COLO668 (cell line): ENCODE data around the gene OVAAL.

ENCODE experiments used
- DNase-seq: peaks from one replicate; lab custom pipeline; 2025; ENCODE audit not compliant: unreplicated experiment; lab: John Stamatoyannopoulos, UW

Gene OVAAL

GRCh38 chr1:180558664-180559063 is at the start of gene OVAAL:
OVAAL (plus strand) TSS chr1:180558964.
- DNase-seq = no peak

- no peak for DNase-seq
Measured at GRCh38 chr1:180510882-180511281, 47.9 kb upstream of the OVAAL start.

GRCh38 chr1:180513531-180513930 is 45.2 kb upstream of the OVAAL start:
- DNase-seq = no peak

GRCh38 chr1:180515364-180515763 is 43.4 kb upstream of the OVAAL start:
- no peak for DNase-seq

GRCh38 chr1:180515857-180516388 is 42.8 kb upstream of the OVAAL start:
- DNase-seq = peak; percentile 70

GRCh38 chr1:180519846-180520245 is 38.9 kb upstream of the OVAAL start:
- DNase-seq = no peak

- DNase-seq = no peak
Measured at GRCh38 chr1:180521474-180522212, 37.1 kb upstream of the OVAAL start.

GRCh38 chr1:180522213-180522515 is 36.6 kb upstream of the OVAAL start:
- no peak for DNase-seq

- no peak for DNase-seq
Measured at GRCh38 chr1:180524160-180524914, 34.4 kb upstream of the OVAAL start.

GRCh38 chr1:180524915-180525714 is 33.6 kb upstream of the OVAAL start:
- no peak for DNase-seq

- DNase-seq = no peak
Measured at GRCh38 chr1:180525715-180526039, 33.1 kb upstream of the OVAAL start.

- no peak for DNase-seq
Measured at GRCh38 chr1:180527101-180527669, 31.6 kb upstream of the OVAAL start.

- DNase-seq = no peak
Measured at GRCh38 chr1:180528868-180529470, 29.8 kb upstream of the OVAAL start.

- DNase-seq = no peak
Measured at GRCh38 chr1:180530501-180530900, 28.3 kb upstream of the OVAAL start.

GRCh38 chr1:180532854-180533253 is 25.9 kb upstream of the OVAAL start:
- DNase-seq = no peak

- DNase-seq = peak; percentile 73
Measured at GRCh38 chr1:180533266-180533987, 25.3 kb upstream of the OVAAL start.

GRCh38 chr1:180534214-180534613 is 24.6 kb upstream of the OVAAL start:
- no peak for DNase-seq

- DNase-seq = no peak
Measured at GRCh38 chr1:180535418-180535999, 23.3 kb upstream of the OVAAL start.

GRCh38 chr1:180536821-180537372 is 21.9 kb upstream of the OVAAL start:
- DNase-seq = no peak

- no peak for DNase-seq
Measured at GRCh38 chr1:180539136-180539535, 19.6 kb upstream of the OVAAL start.
